ENCODE results near the gene PARM1. TPM values are rescaled to one million over a fixed set of nuclear protein-coding genes. Genes with fewer than 3 reads are reported as not detected.

Gene PARM1
- total RNA-seq, 1 donor from 2014 or later = 78.0 TPM

- Histone ChIP-seq H3K36me3 (no peaks in the 10 kb centered on the region), H3K4me1 (no peaks in the 10 kb centered on the region), H3K4me3 (no peak overlapping the region), H3K27ac (no peak overlapping the region), H3K27me3 (no peaks in the 10 kb centered on the region), H3K9me3 (no peaks in the 10 kb centered on the region)
- intact Hi-C loops (cut with DNase I) = no loop called here
- TF ChIP-seq, protein P1, sequence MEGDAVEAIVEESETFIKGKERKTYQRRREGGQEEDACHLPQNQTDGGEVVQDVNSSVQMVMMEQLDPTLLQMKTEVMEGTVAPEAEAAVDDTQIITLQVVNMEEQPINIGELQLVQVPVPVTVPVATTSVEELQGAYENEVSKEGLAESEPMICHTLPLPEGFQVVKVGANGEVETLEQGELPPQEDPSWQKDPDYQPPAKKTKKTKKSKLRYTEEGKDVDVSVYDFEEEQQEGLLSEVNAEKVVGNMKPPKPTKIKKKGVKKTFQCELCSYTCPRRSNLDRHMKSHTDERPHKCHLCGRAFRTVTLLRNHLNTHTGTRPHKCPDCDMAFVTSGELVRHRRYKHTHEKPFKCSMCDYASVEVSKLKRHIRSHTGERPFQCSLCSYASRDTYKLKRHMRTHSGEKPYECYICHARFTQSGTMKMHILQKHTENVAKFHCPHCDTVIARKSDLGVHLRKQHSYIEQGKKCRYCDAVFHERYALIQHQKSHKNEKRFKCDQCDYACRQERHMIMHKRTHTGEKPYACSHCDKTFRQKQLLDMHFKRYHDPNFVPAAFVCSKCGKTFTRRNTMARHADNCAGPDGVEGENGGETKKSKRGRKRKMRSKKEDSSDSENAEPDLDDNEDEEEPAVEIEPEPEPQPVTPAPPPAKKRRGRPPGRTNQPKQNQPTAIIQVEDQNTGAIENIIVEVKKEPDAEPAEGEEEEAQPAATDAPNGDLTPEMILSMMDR (IDR thresholded peaks at IDR 0.05) = no peak
- ATAC-seq (no peak), DNase-seq (no peak)
Observed at GRCh38 chr4:74970577-74970976, 37.7 kb downstream of the PARM1 start.

GRCh38 chr4:74971862-74972261 lies 38.9 kb downstream of the PARM1 start:
- intact Hi-C loops (cut with DNase I) = no loop called here
- no peak overlapping the region for H3K27ac ChIP-seq

GRCh38 chr4:74975082-74975481 lies 42.2 kb downstream of the PARM1 start:
- no peak for ATAC-seq
- TF ChIP-seq, protein P1 (IDR thresholded peaks at IDR 0.05) = no peak
- intact Hi-C loops (cut with DNase I) = no loop called here

More at GRCh38 chr4:74971862-74972261, 38.9 kb downstream of the PARM1 start:
- H3K9me3 ChIP-seq = no peaks in the 10 kb centered on the region
- TF ChIP-seq, protein P1 (IDR thresholded peaks at IDR 0.05) = no peak
- H3K4me3 ChIP-seq = no peak overlapping the region
- DNase-seq (no peak), ATAC-seq (no peak)
- no peaks in the 10 kb centered on the region for H3K36me3 ChIP-seq
- no peaks in the 10 kb centered on the region for H3K4me1 ChIP-seq
- no peaks in the 10 kb centered on the region for H3K27me3 ChIP-seq

DNA sequence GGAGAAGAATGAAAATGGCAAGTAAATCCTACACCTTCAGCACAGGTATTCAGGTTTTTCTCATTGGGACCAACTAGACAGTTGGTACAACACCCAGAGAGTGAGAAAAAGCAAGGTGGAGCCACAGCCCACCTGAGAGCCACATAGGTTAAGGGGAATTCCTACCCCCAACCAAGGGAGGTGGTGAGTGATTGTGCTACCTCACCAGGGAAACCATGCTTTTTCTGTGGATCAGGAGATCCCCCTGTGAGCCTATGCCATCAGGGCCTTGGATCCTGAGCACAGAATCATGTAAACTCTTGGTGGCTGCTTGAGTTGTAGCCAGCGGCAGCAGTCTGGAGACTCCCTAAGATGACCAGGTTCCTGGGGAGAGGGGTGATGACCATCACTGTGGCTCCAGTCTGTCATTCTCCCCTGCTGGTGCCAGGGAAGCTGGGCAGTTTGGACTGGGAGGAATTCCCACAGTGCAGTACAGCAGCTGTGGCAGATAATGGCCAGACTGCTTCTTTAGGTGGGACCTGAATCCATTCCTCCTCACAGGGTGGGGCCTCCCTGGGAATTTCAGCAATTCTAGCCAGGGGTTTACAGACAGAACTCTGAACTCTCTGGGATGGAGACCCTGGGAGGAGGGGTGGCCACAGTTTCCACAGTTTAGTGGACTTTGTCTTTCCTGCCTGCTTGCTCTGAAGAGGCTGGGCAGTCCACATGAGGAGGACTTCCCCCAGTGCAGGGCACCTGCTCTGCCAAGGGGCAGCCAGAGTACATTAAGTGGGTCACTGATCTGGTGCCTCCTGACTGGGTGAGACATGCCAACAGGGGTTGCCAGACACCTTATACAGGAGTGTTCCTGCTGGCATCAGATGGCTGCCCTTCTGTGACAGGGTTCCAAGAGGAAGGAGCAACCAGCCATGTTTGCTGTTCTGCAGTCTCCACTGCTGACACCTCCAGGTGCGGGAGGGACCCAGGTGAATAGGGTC lies 43.2 kb downstream of the PARM1 start:
- ATAC-seq (no peak), DNase-seq (no peak)
- TF ChIP-seq, protein P1 (IDR thresholded peaks at IDR 0.05) = no peak
- H3K27ac ChIP-seq = no peak overlapping the region
- no peak overlapping the region for H3K4me3 ChIP-seq
- H3K27me3 ChIP-seq = no peaks in the 10 kb centered on the region
- no peaks in the 10 kb centered on the region for H3K36me3 ChIP-seq
- no peaks in the 10 kb centered on the region for H3K4me1 ChIP-seq
- intact Hi-C loops (cut with DNase I) = no loop called here
- no peaks in the 10 kb centered on the region for H3K9me3 ChIP-seq

More at GRCh38 chr4:74975082-74975481, 42.2 kb downstream of the PARM1 start:
- H3K27ac ChIP-seq = no peak overlapping the region
- no peak for DNase-seq
- no peaks in the 10 kb centered on the region for H3K36me3 ChIP-seq
- H3K4me1 ChIP-seq = no peaks in the 10 kb centered on the region
- H3K9me3 ChIP-seq = no peaks in the 10 kb centered on the region
- no peak overlapping the region for H3K4me3 ChIP-seq
- no peaks in the 10 kb centered on the region for H3K27me3 ChIP-seq

DNA sequence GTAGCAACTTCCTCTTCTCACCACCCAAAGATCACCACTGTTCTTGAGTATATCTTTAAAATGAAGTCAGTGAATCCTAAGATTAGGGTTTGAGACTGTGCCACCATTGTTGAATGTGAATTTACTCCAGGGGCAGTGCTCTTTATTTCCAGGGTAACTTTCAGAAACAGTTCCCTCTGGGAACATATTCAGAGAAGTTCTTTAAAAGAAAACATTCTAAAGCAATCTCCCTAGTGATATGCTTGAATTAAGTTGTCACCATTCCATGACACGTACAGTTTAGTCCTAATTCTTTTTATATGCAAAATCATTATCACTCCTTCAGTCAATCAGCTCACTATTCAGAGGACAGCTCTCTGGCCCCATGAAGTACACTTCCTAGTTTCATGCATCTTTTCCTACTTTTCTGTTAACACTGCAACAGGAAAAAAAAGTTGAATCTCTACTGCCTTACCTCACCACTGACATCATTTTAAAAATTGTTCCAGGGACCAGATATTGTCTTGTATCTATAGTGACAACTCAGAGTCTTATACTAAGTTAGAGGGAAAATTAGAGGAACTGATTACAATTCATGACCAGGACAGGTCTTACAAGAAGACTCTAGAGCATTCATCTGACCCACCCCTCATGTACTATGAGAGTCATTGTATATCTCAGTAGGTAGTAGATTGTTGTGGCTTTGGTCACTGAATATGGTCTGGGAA lies 49.8 kb downstream of the PARM1 start:
- intact Hi-C loops (cut with DNase I) = no loop called here
- no peaks in the 10 kb centered on the region for H3K4me1 ChIP-seq
- no peaks in the 10 kb centered on the region for H3K27me3 ChIP-seq
- TF ChIP-seq, protein P1 (IDR thresholded peaks at IDR 0.05) = no peak
- ATAC-seq (no peak), DNase-seq (no peak)
- H3K36me3 ChIP-seq = no peaks in the 10 kb centered on the region
- no peak overlapping the region for H3K4me3 ChIP-seq
- H3K9me3 ChIP-seq = no peaks in the 10 kb centered on the region
- H3K27ac ChIP-seq = no peak overlapping the region
